Skeletal muscle tissue (tissue), 4 donors: ENCODE data around the gene THOP1. TPM values are rescaled to one million over a fixed set of nuclear protein-coding genes. Genes with fewer than 3 reads are reported as not detected.
"Not testable (repeated sequence)": the region's sequence is repeated elsewhere in the genome, so short reads cannot be mapped to it uniquely, and the experiment has no call there.

Experiments
- H3K27ac ChIP-seq: one replicate; pipeline ENCODE4 v1.7.0; 2013; ENCODE audit warnings: mild to moderate bottlenecking, low read depth, low read length, inconsistent platforms
- H3K27me3 ChIP-seq, 3 donors: one replicate each; pipeline ENCODE4 v1.7.0; 2013; ENCODE audit warnings: low read length in 3 of 3; ENCODE audit not compliant: control insufficient read depth in 3 of 3, insufficient read depth in 3 of 3
- H3K36me3 ChIP-seq, 3 donors: one replicate each; pipeline ENCODE4 v1.7.0; 2013; ENCODE audit warnings: low read length in 3 of 3; ENCODE audit not compliant: control insufficient read depth in 3 of 3, insufficient read depth in 3 of 3
- H3K4me1 ChIP-seq, 3 donors: one replicate each; pipeline ENCODE4 v1.7.0; 2013; ENCODE audit warnings: low read length in 3 of 3, mild to moderate bottlenecking in 3 of 3; ENCODE audit not compliant: control insufficient read depth in 3 of 3, insufficient read depth in 3 of 3
- H3K4me3 ChIP-seq, 3 donors: one replicate each; pipeline ENCODE4 v1.7.0; 2013; ENCODE audit warnings: low read length in 3 of 3
- H3K9ac ChIP-seq, 3 donors: one replicate each; pipeline ENCODE4 v1.7.0; 2013; ENCODE audit warnings: low read length in 3 of 3, mild to moderate bottlenecking in 3 of 3, moderate library complexity in 2 of 3, low read depth in 1 of 3
- H3K9me3 ChIP-seq, 3 donors: one replicate each; pipeline ENCODE4 v1.7.0; 2013; ENCODE audit warnings: low read length in 3 of 3; ENCODE audit not compliant: control insufficient read depth in 3 of 3
- total RNA-seq: library from RNA; depleted of rRNA; stranded (reverse); fragments of >200 nt; gene quantifications from one replicate; pipeline ENCODE4 v1.2.3, GENCODE V29; 2014
- donor health status: Osteomylitis.

THOP1 gene
- total RNA-seq, 1 donor from 2014 or later, result 34.4 TPM

- Histone ChIP-seq H3K9ac (no peak overlapping the region), H3K27me3 (no peaks in the 10 kb centered on the region), H3K27ac (no peak overlapping the region), H3K4me3 (no peak overlapping the region), H3K9me3 (no peaks in the 10 kb centered on the region), H3K36me3 (peaks cover 0 to 9% (median 6%) of the 10 kb centered on the region in 3 donors), H3K4me1 (peaks cover 2 to 12% (median 5%) of the 10 kb centered on the region in 3 donors)
Measured at GRCh38 chr19:2815191-2815614, 29.9 kb downstream of the THOP1 start.

GRCh38 chr19:2815923-2816322 is 30.6 kb downstream of the THOP1 start:
- H3K4me1 ChIP-seq, result peaks cover 8 to 15% (median 11%) of the 10 kb centered on the region in 3 donors

GRCh38 chr19:2816641-2817040 is 31.3 kb downstream of the THOP1 start:
- Histone ChIP-seq H3K36me3 (peaks cover 0 to 4% (median 0%) of the 10 kb centered on the region in 3 donors), H3K27ac (no peak overlapping the region), H3K9me3 (no peaks in the 10 kb centered on the region), H3K27me3 (no peaks in the 10 kb centered on the region), H3K4me3 (no peak overlapping the region), H3K4me1 (peaks cover 8 to 15% (median 11%) of the 10 kb centered on the region in 3 donors), H3K9ac (no peak overlapping the region)

More at GRCh38 chr19:2815923-2816322, 30.6 kb downstream of the THOP1 start:
- Histone ChIP-seq H3K27me3 (no peaks in the 10 kb centered on the region), H3K9ac (no peak overlapping the region), H3K36me3 (peaks cover 0 to 6% (median 4%) of the 10 kb centered on the region in 3 donors), H3K27ac (no peak overlapping the region), H3K4me3 (no peak overlapping the region), H3K9me3 (no peaks in the 10 kb centered on the region)

GRCh38 chr19:2817237-2817829 is 32.0 kb downstream of the THOP1 start:
- H3K27me3 ChIP-seq, H3K4me1 ChIP-seq, H3K27ac ChIP-seq, H3K36me3 ChIP-seq, H3K4me3 ChIP-seq, H3K9ac ChIP-seq, H3K9me3 ChIP-seq: not testable (repeated sequence)

GRCh38 chr19:2819540-2820111 is 34.3 kb downstream of the THOP1 start, which contains the start of gene ZNF554:
Gene ZNF554 (plus strand): TSS chr19:2819868. CDS start chr19:2820072, 204 bp downstream.
- no peaks in the 10 kb centered on the region for H3K9me3 ChIP-seq
- peaks cover 6 to 8% (median 8%) of the 10 kb centered on the region in 3 donors for H3K4me1 ChIP-seq
- H3K4me3 ChIP-seq, result peak within 1 kb of the TSS; percentile 86 to 90 (median 88)
- H3K27ac ChIP-seq, result no peak within 1 kb of the TSS
- peak within 1 kb of the TSS; percentile 72 to 88 (median 82) for H3K9ac ChIP-seq
- H3K27me3 ChIP-seq, result no peaks in the 10 kb centered on the region
- peaks cover 0 to 16% (median 7%) of the 10 kb centered on the region in 3 donors for H3K36me3 ChIP-seq

GRCh38 chr19:2820112-2820702 is 34.9 kb downstream of the THOP1 start:
- H3K27ac ChIP-seq, result no peak overlapping the region
- H3K9me3 ChIP-seq, result no peaks in the 10 kb centered on the region
- peaks cover 6 to 8% (median 8%) of the 10 kb centered on the region in 3 donors for H3K4me1 ChIP-seq
- peaks cover 2 to 17% (median 7%) of the 10 kb centered on the region in 3 donors for H3K36me3 ChIP-seq
- H3K9ac ChIP-seq, result peak overlapping the region; percentile 72 to 88 (median 82)
- H3K27me3 ChIP-seq, result no peaks in the 10 kb centered on the region
- H3K4me3 ChIP-seq, result peak overlapping the region; percentile 86 to 90 (median 88)

GRCh38 chr19:2822846-2823245 is 37.5 kb downstream of the THOP1 start:
- no peak overlapping the region for H3K4me3 ChIP-seq
- no peaks in the 10 kb centered on the region for H3K27me3 ChIP-seq
- no peaks in the 10 kb centered on the region for H3K9me3 ChIP-seq
- no peak overlapping the region for H3K27ac ChIP-seq
- peaks cover 6 to 8% (median 8%) of the 10 kb centered on the region in 3 donors for H3K4me1 ChIP-seq
- no peak overlapping the region for H3K9ac ChIP-seq
- H3K36me3 ChIP-seq, result peaks cover 11 to 29% (median 18%) of the 10 kb centered on the region in 3 donors

- Histone ChIP-seq H3K4me3 (no peak overlapping the region), H3K27ac (no peak overlapping the region), H3K9me3 (peaks cover 0 to 1% (median 0%) of the 10 kb centered on the region in 3 donors), H3K36me3 (peaks cover 18 to 36% (median 25%) of the 10 kb centered on the region in 3 donors), H3K4me1 (peaks cover 6 to 8% (median 8%) of the 10 kb centered on the region in 3 donors), H3K9ac (no peak overlapping the region), H3K27me3 (no peaks in the 10 kb centered on the region)
Measured at GRCh38 chr19:2823646-2824045, 38.3 kb downstream of the THOP1 start.

GRCh38 chr19:2824129-2824528 is 38.8 kb downstream of the THOP1 start:
- Histone ChIP-seq H3K9ac (no peak overlapping the region), H3K27me3 (no peaks in the 10 kb centered on the region), H3K9me3 (peaks cover 0 to 2% (median 0%) of the 10 kb centered on the region in 3 donors), H3K27ac (no peak overlapping the region), H3K36me3 (peaks cover 21 to 39% (median 26%) of the 10 kb centered on the region in 3 donors), H3K4me3 (no peak overlapping the region), H3K4me1 (peaks cover 6 to 8% (median 8%) of the 10 kb centered on the region in 3 donors)

- Histone ChIP-seq H3K9me3 (peaks cover 0 to 2% (median 0%) of the 10 kb centered on the region in 3 donors), H3K27ac (no peak overlapping the region), H3K4me3 (no peak overlapping the region), H3K36me3 (peaks cover 25 to 42% (median 28%) of the 10 kb centered on the region in 3 donors), H3K4me1 (no peaks in the 10 kb centered on the region), H3K27me3 (no peaks in the 10 kb centered on the region), H3K9ac (no peak overlapping the region)
Measured at GRCh38 chr19:2827022-2827421, 41.7 kb downstream of the THOP1 start.
